H1 (cell line): ENCODE data around the gene ARHGDIB. TPM values are rescaled to one million over a fixed set of nuclear protein-coding genes. Genes with fewer than 3 reads are reported as not detected.

ENCODE experiments used
- CTCF ChIA-PET: fragments of 300-600 bp; sonication (Branson Sonifier 250); formaldehyde crosslinking; loops from one replicate; lab custom pipeline; 2021; ENCODE audit not compliant: partially characterized antibody; lab: Charles Lee
- POLR2A ChIA-PET: fragments of 300-600 bp; sonication (Branson Sonifier 250); formaldehyde crosslinking; loops from one replicate; lab custom pipeline; 2021; ENCODE audit warnings: inconsistent platforms; ENCODE audit not compliant: partially characterized antibody; lab: Charles Lee
- DNase-seq, 2 experiments: peaks; one replicate each; pipeline versions ENCODE4 v3.0.0 to v3.0.0-alpha.2; 2010 to 2022; ENCODE audit warnings: low spot score in 2 of 2, low read depth in 1 of 2, mixed read lengths in 1 of 2
- FAIRE-seq: peaks from 2 replicates; lab custom pipeline; 2011; peaks lifted over from hg19 to GRCh38; lab: Jason Lieb, UNC
- H2AFZ ChIP-seq: 2 replicates; pipeline ENCODE4 v1.8.1; 2012; ENCODE audit warnings: low read length, inconsistent platforms
- H2AK5ac ChIP-seq: 2 replicates; pipeline ENCODE4 v1.6.1; 2013; ENCODE audit warnings: low read depth, low read length
- H2BK120ac ChIP-seq: replicated peaks from 2 replicates; pipeline ENCODE3; 2013; ENCODE audit warnings: low read depth, low read length, inconsistent platforms
- H2BK12ac ChIP-seq: 2 replicates; pipeline ENCODE4 v1.6.1; 2013; ENCODE audit warnings: low read depth, low read length
- H2BK15ac ChIP-seq: 2 replicates; pipeline ENCODE4 v1.6.1; 2013; ENCODE audit warnings: low read length
- H2BK20ac ChIP-seq: 2 replicates; pipeline ENCODE4 v1.6.1; 2013; ENCODE audit warnings: low read length
- H2BK5ac ChIP-seq: 2 replicates; pipeline ENCODE4 v1.6.1; 2013; ENCODE audit warnings: low read depth, low read length
- H3K14ac ChIP-seq: 2 replicates; pipeline ENCODE4 v1.6.1; 2013; ENCODE audit warnings: inconsistent platforms; ENCODE audit not compliant: insufficient read length
- H3K18ac ChIP-seq: 2 replicates; pipeline ENCODE4 v1.6.1; 2013; ENCODE audit warnings: low read length; ENCODE audit errors: extremely low read depth
- H3K23ac ChIP-seq: 2 replicates; pipeline ENCODE4 v1.6.1; 2013; ENCODE audit warnings: inconsistent platforms; ENCODE audit not compliant: insufficient read length
- H3K23me2 ChIP-seq: 2 replicates; pipeline ENCODE4 v1.6.1; 2013; ENCODE audit warnings: low read depth, low read length
- H3K27ac ChIP-seq: 2 replicates; pipeline ENCODE4 v1.6.1; 2011; ENCODE audit warnings: low read depth, low read length, inconsistent platforms
- H3K27me3 ChIP-seq, 4 experiments: replicated peaks in 1 of 4; 1 replicate in 1 of 4; 2 replicates in 3 of 4; pipeline versions ENCODE4 v1.6.1 to v1.8.1; 2011 to 2013; ENCODE audit warnings: low read length in 3 of 4, mild to moderate bottlenecking in 3 of 4, inconsistent platforms in 2 of 4, mixed read lengths in 2 of 4, moderate library complexity in 1 of 4; ENCODE audit not compliant: control insufficient read depth in 3 of 4, insufficient read depth in 3 of 4; ENCODE audit errors: extremely low read depth in 1 of 4
- H3K36me3 ChIP-seq, 4 experiments: 2 replicates each; pipeline versions ENCODE4 v1.6.1 to v1.8.1; 2011 to 2013; ENCODE audit warnings: mild to moderate bottlenecking in 4 of 4, low read length in 3 of 4, moderate library complexity in 2 of 4, control low read depth in 1 of 4, inconsistent platforms in 1 of 4; ENCODE audit not compliant: insufficient read depth in 4 of 4, control insufficient read depth in 2 of 4
- H3K4ac ChIP-seq: replicated peaks from 2 replicates; pipeline ENCODE3; 2013; ENCODE audit warnings: low read length, low read depth, mixed read lengths, inconsistent platforms; ENCODE audit not compliant: insufficient read length
- H3K4me1 ChIP-seq, 4 experiments: replicated peaks in 1 of 4; 1 replicate in 1 of 4; 2 replicates in 3 of 4; pipeline versions ENCODE4 v1.6.1 to v1.8.1; 2011 to 2013; ENCODE audit warnings: low read length in 3 of 4, inconsistent platforms in 2 of 4, mixed read lengths in 1 of 4; ENCODE audit not compliant: insufficient read depth in 4 of 4, control insufficient read depth in 3 of 4
- H3K4me2 ChIP-seq, 2 experiments: 2 replicates each; pipeline versions ENCODE4 v1.6.1 to v1.8.1; 2011 to 2013; ENCODE audit warnings: low read depth in 2 of 2, low read length in 2 of 2, control low read depth in 1 of 2, inconsistent platforms in 1 of 2, mild to moderate bottlenecking in 1 of 2; ENCODE audit not compliant: insufficient read depth in 1 of 2
- H3K4me3 ChIP-seq, 4 experiments: fragments of 200-600, 300-600 bp in 1 of 4; sonication (generic), shearing (Covaris generic), sonication (Bioruptor Twin) in 1 of 4; 2 replicates each; pipeline versions ENCODE4 v1.5.1 to v1.8.1; 2011 to 2016; ENCODE audit warnings: low read length in 4 of 4, low read depth in 3 of 4, control low read depth in 2 of 4, inconsistent platforms in 2 of 4, mild to moderate bottlenecking in 2 of 4, mixed read lengths in 1 of 4, moderate library complexity in 1 of 4; ENCODE audit not compliant: insufficient read depth in 2 of 4; ENCODE audit errors: extremely low read depth in 1 of 4
- H3K56ac ChIP-seq: replicated peaks from 2 replicates; pipeline ENCODE3; 2013; ENCODE audit warnings: low read depth, mild to moderate bottlenecking, mixed read lengths, low read length, inconsistent platforms; ENCODE audit not compliant: insufficient read length
- H3K79me1 ChIP-seq: 2 replicates; pipeline ENCODE4 v1.6.1; 2013; ENCODE audit warnings: low read depth, low read length, control low read depth
- H3K79me2 ChIP-seq, 2 experiments: 2 replicates each; pipeline versions ENCODE4 v1.6.1 to v1.8.1; 2012 to 2013; ENCODE audit warnings: low read length in 2 of 2, mild to moderate bottlenecking in 2 of 2, inconsistent platforms in 1 of 2; ENCODE audit not compliant: insufficient read depth in 2 of 2, control insufficient read depth in 1 of 2
- H3K9ac ChIP-seq, 4 experiments: replicated peaks in 1 of 4; 1 replicate in 1 of 4; 2 replicates in 3 of 4; pipeline versions ENCODE4 v1.6.1 to v1.8.1; 2011 to 2013; ENCODE audit warnings: low read depth in 3 of 4, low read length in 3 of 4, control low read depth in 2 of 4, mild to moderate bottlenecking in 2 of 4, moderate library complexity in 2 of 4, inconsistent platforms in 1 of 4; ENCODE audit errors: extremely low read depth in 1 of 4
- H3K9me3 ChIP-seq, 2 experiments: 2 replicates each; pipeline versions ENCODE4 v1.6.1 to v1.8.1; 2012 to 2013; ENCODE audit warnings: mild to moderate bottlenecking in 2 of 2, moderate library complexity in 2 of 2, control low read depth in 1 of 2, inconsistent platforms in 1 of 2, low read depth in 1 of 2, low read length in 1 of 2, mixed read lengths in 1 of 2; ENCODE audit not compliant: insufficient read depth in 2 of 2
- H4K20me1 ChIP-seq, 2 experiments: replicated peaks in 1 of 2; 2 replicates each; pipeline versions ENCODE3 to v1.8.1; 2011 to 2013; ENCODE audit warnings: inconsistent platforms in 2 of 2, low read length in 2 of 2, mild to moderate bottlenecking in 1 of 2; ENCODE audit not compliant: insufficient read depth in 2 of 2, control insufficient read depth in 1 of 2
- H4K5ac ChIP-seq: 2 replicates; pipeline ENCODE4 v1.6.1; 2013; ENCODE audit warnings: low read length, low read depth, mixed read lengths, inconsistent platforms; ENCODE audit not compliant: insufficient read length
- H4K8ac ChIP-seq: 2 replicates; pipeline ENCODE4 v1.8.0; 2013; ENCODE audit warnings: mild to moderate bottlenecking, moderate library complexity, low read length, inconsistent platforms; ENCODE audit not compliant: insufficient read depth; ENCODE audit errors: extremely low read depth
- H4K91ac ChIP-seq: replicated peaks from 2 replicates; pipeline ENCODE3; 2013; ENCODE audit warnings: low read length, mixed read lengths, inconsistent platforms; ENCODE audit not compliant: insufficient read length
- BACH1 ChIP-seq: IDR thresholded peaks from 2 replicates; pipeline ENCODE4 v1.6.1; 2012; ENCODE audit warnings: low read length, improper control_type of control experiment
- RFX5 ChIP-seq: IDR thresholded peaks from 2 replicates; pipeline ENCODE4 v1.6.1; 2011; ENCODE audit warnings: low read depth, low read length, improper control_type of control experiment, borderline replicate concordance
- WGBS, 2 experiments: shearing (Covaris generic) in 1 of 2; methylation state at CpG; one replicate each; pipeline versions ENCODE4 v1.1.6 to v1.1.7; 2013 to 2015; ENCODE audit warnings: low lambda C conversion rate in 2 of 2, mixed read lengths in 2 of 2, inconsistent platforms in 1 of 2, low coverage in 1 of 2, missing lambda C conversion rate in 1 of 2; ENCODE audit not compliant: insufficient replicate concordance in 2 of 2, insufficient coverage in 1 of 2, insufficient read length in 1 of 2; ENCODE audit errors: extremely low coverage in 1 of 2, missing lambda C conversion rate in 1 of 2; 5-methylcytosine and 5-hydroxymethylcytosine counted together
- polyA plus RNA-seq, 7 experiments: library from polyadenylated mRNA; depleted of rRNA in 3 of 7; stranded (reverse) in 5 of 7; unstranded in 2 of 7; fragments of >200 nt in 5 of 7; fragments of 200-250 nt in 2 of 7; gene quantifications; 1 replicate in 5 of 7; 2 replicates in 1 of 7; 4 replicates in 1 of 7; pipeline versions ENCODE4 v1.2.1 to v1.2.3, GENCODE V29; 2011 to 2013; ENCODE audit warnings: missing spikeins in 2 of 7, mixed read lengths in 2 of 7
- total RNA-seq: library from RNA; stranded (reverse); fragmentation: NEBNext Ultra II Directional; extraction: Animal tissue kit (Norgen Biotek cat#: 25700); gene quantifications from 2 replicates; pipeline ENCODE4 v1.2.1, GENCODE V29; 2021

Gene ARHGDIB
- total and polyA plus RNA-seq, 2 of the 8 experiments (the other 6 are each of a cell fraction or from before 2014, with no cell fraction given), result 0.82 to 1.3 TPM

- no peak overlapping the region for H3K4me3 ChIP-seq
- no peak overlapping the region for H2AFZ ChIP-seq
- no peak overlapping the region for H2BK120ac ChIP-seq
- no peak overlapping the region for H3K14ac ChIP-seq
- 93% methylated on average over 5 of the region's 5 CpGs; no CpG with 5 or more reads in 1 of the 2 experiments for WGBS, 2 experiments
- no peaks in the 10 kb centered on the region for H3K9me3 ChIP-seq
- H3K23me2 ChIP-seq, result no peaks in the 10 kb centered on the region
- no peak overlapping the region for H3K27ac ChIP-seq
- H2AK5ac ChIP-seq, result no peak overlapping the region
- no peak overlapping the region for H2BK15ac ChIP-seq
- no peak overlapping the region for H2BK20ac ChIP-seq
- FAIRE-seq (no peak), DNase-seq (no peak)
- H4K5ac ChIP-seq, result no peak overlapping the region
- CTCF ChIA-PET, result interaction anchor here (0.6 to 12.5 kb wide), 5 partner anchors 35 to 187 kb away, joined by 3 to 116 read pairs (median 3); partner anchors contain the start of genes ART4 and ERP27
- H3K4me2 ChIP-seq, result no peak overlapping the region
- no peak overlapping the region for H3K9ac ChIP-seq
- no peaks in the 10 kb centered on the region for H3K36me3 ChIP-seq
- no peak overlapping the region for H3K4ac ChIP-seq
- no peak overlapping the region for H3K56ac ChIP-seq
- no peaks in the 10 kb centered on the region for H3K79me2 ChIP-seq
- H3K18ac ChIP-seq, result no peak overlapping the region
- TF ChIP-seq BACH1 (no peak), RFX5 (no peak)
- no peaks in the 10 kb centered on the region for H4K20me1 ChIP-seq
- no peak overlapping the region for H3K23ac ChIP-seq
- no peaks in the 10 kb centered on the region for H3K79me1 ChIP-seq
- H3K4me1 ChIP-seq, result no peaks in the 10 kb centered on the region
- H2BK5ac ChIP-seq, result no peak overlapping the region
- no peak overlapping the region for H4K91ac ChIP-seq
- no peak overlapping the region for H4K8ac ChIP-seq
- POLR2A ChIA-PET, result no interaction called here
- H3K27me3 ChIP-seq, result no peaks in the 10 kb centered on the region
- no peak overlapping the region for H2BK12ac ChIP-seq
Observed at GRCh38 chr12:14993117-14993516, 31.7 kb upstream of the ARHGDIB start.
